Kidney epithelial cell (primary cell): ENCODE results near the gene ZNF212. TPM values are rescaled to one million over a fixed set of nuclear protein-coding genes. Genes with fewer than 3 reads are reported as not detected.

Experiments used
- DNase-seq: peaks from one replicate; pipeline ENCODE4 v3.0.0-alpha.2; 2010; ENCODE audit warnings: low read depth
- H3K27me3 ChIP-seq: 2 replicates; pipeline ENCODE4 v1.6.0; 2011; ENCODE audit warnings: low read length; ENCODE audit not compliant: control insufficient read depth, insufficient read depth
- H3K36me3 ChIP-seq: 2 replicates; pipeline ENCODE4 v1.5.1; 2011; ENCODE audit warnings: low read length; ENCODE audit not compliant: control insufficient read depth, insufficient read depth
- H3K4me3 ChIP-seq: 2 replicates; pipeline ENCODE4 v1.5.1; 2011; ENCODE audit warnings: low read depth, mild to moderate bottlenecking, control low read depth, low read length
- total RNA-seq: library from RNA; depleted of rRNA; stranded (reverse); fragments of >200 nt; gene quantifications from 2 replicates; pipeline ENCODE4 v1.2.3, GENCODE V29; 2015
- TF ChIP-seq, protein P1 (sequence below): IDR thresholded peaks from 2 replicates; pipeline ENCODE4 v1.5.1; 2011; ENCODE audit warnings: mild to moderate bottlenecking, moderate library complexity, low read length, control low read depth, inconsistent platforms; ENCODE audit not compliant: insufficient read depth, poor library complexity, severe bottlenecking

Gene ZNF212
- total RNA-seq, 1 donor from 2014 or later: 6.7 TPM

DNA sequence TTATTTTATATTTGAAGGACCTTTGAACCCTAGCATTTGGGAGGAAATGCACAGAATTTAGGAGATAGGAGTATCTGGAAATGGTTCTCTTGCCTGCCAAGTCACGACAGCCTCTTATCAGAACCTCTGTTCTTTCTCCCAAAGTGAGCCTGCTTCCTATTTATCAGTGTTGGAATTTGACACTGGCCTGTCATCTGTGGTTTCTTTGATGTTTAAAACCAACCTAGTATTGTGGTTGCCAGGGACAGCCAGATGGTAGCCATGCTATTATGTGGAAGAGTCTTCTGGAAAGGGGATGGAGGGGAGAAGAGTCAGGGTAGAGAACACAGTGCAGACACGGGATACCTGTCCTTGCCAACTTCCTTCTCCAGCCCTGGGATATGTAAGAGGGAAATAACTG, 23.0 kb upstream of the ZNF212 start:
- Histone ChIP-seq H3K36me3 (peaks cover 6% of the 10 kb centered on the region), H3K27me3 (no peaks in the 10 kb centered on the region), H3K4me3 (no peak overlapping the region)
- TF ChIP-seq, protein P1, sequence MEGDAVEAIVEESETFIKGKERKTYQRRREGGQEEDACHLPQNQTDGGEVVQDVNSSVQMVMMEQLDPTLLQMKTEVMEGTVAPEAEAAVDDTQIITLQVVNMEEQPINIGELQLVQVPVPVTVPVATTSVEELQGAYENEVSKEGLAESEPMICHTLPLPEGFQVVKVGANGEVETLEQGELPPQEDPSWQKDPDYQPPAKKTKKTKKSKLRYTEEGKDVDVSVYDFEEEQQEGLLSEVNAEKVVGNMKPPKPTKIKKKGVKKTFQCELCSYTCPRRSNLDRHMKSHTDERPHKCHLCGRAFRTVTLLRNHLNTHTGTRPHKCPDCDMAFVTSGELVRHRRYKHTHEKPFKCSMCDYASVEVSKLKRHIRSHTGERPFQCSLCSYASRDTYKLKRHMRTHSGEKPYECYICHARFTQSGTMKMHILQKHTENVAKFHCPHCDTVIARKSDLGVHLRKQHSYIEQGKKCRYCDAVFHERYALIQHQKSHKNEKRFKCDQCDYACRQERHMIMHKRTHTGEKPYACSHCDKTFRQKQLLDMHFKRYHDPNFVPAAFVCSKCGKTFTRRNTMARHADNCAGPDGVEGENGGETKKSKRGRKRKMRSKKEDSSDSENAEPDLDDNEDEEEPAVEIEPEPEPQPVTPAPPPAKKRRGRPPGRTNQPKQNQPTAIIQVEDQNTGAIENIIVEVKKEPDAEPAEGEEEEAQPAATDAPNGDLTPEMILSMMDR: no peak
- no peak for DNase-seq

GRCh38 chr7:149217570-149217969, 21.9 kb upstream of the ZNF212 start:
- no peaks in the 10 kb centered on the region for H3K27me3 ChIP-seq
- no peak overlapping the region for H3K4me3 ChIP-seq
- TF ChIP-seq, protein P1: no peak
- DNase-seq: no peak
- peaks cover 6% of the 10 kb centered on the region for H3K36me3 ChIP-seq

DNA sequence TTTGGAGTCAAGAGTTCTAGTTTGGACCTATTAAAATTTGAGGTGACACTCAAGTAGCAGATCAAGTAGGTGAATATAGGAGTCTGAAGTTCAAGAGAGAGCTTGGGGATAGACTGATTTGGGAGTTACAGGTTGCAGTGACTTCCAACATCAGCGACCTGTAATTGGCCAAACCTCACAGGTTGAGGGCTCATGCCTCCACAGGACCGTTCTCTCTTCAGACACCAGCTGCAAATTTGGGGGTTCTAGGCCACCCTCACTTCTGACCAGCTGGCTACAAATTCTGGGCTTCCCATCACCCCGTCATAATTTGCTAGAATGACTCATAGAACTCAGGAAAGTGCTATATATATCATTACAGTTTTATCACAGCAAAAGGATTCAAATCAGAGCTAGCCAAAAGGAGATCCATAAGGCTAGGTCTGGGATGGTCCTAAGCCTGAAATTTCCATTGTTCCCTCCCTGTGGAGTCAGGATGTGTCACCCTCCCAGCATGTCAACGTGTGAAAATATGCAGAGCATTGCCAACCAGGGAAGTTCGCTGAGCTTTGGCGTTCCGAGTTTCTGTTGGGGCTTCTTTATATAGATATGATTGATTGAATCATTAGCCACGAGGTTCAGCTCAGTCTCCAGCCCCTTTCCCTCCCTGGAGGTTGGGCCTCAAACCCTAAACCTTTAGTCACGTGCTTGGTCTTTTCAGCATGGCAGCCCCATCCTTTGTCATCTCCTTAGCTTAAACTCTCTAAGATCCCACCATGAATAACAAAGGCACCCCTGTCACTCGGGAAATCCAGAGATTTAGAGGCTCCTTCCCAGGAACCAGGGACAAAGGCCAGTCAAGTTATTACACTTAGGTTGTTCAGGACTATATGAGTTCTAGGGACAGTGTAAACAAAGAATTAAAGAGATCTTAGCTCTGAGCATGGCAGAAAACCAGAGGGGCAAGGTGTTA, 20.7 kb upstream of the ZNF212 start:
- TF ChIP-seq, protein P1: no peak
- DNase-seq: no peak
- peaks cover 6% of the 10 kb centered on the region for H3K36me3 ChIP-seq

DNA sequence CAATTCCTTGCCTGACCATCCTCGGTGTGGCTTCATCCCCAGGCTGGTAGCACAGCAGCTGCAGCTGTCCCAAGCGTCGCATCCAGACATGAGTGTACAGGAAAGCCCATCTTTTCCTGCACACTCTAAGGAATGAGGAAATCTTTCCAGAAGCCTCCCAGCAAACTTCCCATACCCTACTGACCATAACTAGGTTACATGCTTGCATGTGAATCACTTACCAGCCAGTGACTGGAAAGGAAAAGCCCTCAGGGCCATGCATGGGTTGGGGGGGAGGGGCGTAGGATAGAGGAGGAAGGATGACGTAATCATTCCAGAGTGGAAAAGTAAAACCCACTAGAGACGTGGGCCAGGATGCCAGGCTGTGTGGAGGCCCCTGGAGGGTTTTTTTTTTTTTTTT, 18.9 kb upstream of the ZNF212 start:
- DNase-seq: no peak
- TF ChIP-seq, protein P1: no peak
- no peaks in the 10 kb centered on the region for H3K27me3 ChIP-seq
- H3K36me3 ChIP-seq: peaks cover 5% of the 10 kb centered on the region
- H3K4me3 ChIP-seq: no peak overlapping the region

More for the DNA sequence above, 20.7 kb upstream of the ZNF212 start:
- Histone ChIP-seq H3K4me3 (no peak overlapping the region), H3K27me3 (no peaks in the 10 kb centered on the region)

GRCh38 chr7:149223176-149223575, 16.3 kb upstream of the ZNF212 start:
- no peak for DNase-seq
- Histone ChIP-seq H3K4me3 (no peak overlapping the region), H3K36me3 (peaks cover 2% of the 10 kb centered on the region), H3K27me3 (no peaks in the 10 kb centered on the region)
- TF ChIP-seq, protein P1: no peak
